Transverse colon (tissue), 3 donors: ENCODE results near the gene PTBP3.

Experiments used
- CTCF ChIP-seq, 5 experiments: fragments of 200-600 bp in 3 of 5; fragments of 450-650 bp in 2 of 5; sonication (generic) in 3 of 5; IDR thresholded peaks; 1 replicate in 2 of 5; 2 replicates in 3 of 5; pipeline ENCODE4 v1.5.1; 2016 to 2017; ENCODE audit warnings: antibody characterized with exemption in 5 of 5, inconsistent platforms in 3 of 5, mild to moderate bottlenecking in 2 of 5, moderate library complexity in 1 of 5
- POLR2A ChIP-seq: fragments of 450-650 bp; IDR thresholded peaks from one replicate; pipeline ENCODE4 v1.6.1; 2016; ENCODE audit warnings: antibody characterized with exemption, mild to moderate bottlenecking, moderate library complexity

DNA sequence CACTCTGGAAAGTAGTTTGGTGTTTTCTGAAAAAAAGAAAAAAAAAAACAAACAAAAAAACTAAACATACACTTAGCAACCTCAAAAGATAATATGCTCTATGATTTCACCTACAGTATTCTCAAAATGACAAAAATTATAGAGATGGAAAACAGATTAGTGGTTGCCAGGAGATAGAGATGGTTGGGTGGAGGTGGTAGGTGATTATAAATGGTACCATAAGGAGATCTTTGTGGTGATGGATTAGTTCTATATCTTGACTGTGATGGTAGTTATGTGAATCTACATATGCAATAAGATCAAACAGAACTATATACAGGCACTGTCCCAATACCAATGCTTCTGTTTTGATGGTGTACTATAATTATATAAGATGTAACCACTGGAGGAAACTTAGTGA, 32.0 kb downstream of the PTBP3 start:
- TF ChIP-seq POLR2A (no peak), CTCF (IDR thresholded peaks at IDR 0.05) (no peak)
